KMS-11 (cell line): Measurements from ENCODE around the gene PAPPA.

Source experiments
- H2AFZ ChIP-seq: fragments of 200-600 bp; sonication (generic); 2 replicates; pipeline ENCODE4 v1.6.1; 2016; ENCODE audit warnings: antibody characterized with exemption, mixed run types, low read depth
- H3K27ac ChIP-seq: fragments of 200-600 bp; sonication (generic); 2 replicates; pipeline ENCODE4 v1.6.1; 2016; ENCODE audit warnings: mild to moderate bottlenecking, mixed run types
- H3K27me3 ChIP-seq: fragments of 200-600 bp; sonication (generic); 2 replicates; pipeline ENCODE4 v1.6.1; 2017; ENCODE audit warnings: mild to moderate bottlenecking, low read depth, mixed run types, moderate library complexity; ENCODE audit not compliant: insufficient read depth
- H3K36me3 ChIP-seq: fragments of 200-600 bp; sonication (generic); 2 replicates; pipeline ENCODE4 v1.6.1; 2017; ENCODE audit warnings: mild to moderate bottlenecking, mixed run types; ENCODE audit not compliant: insufficient read depth
- H3K4me1 ChIP-seq: fragments of 200-600 bp; sonication (generic); 2 replicates; pipeline ENCODE4 v1.6.1; 2016; ENCODE audit warnings: mild to moderate bottlenecking, low read depth, mixed run types; ENCODE audit not compliant: poor library complexity, severe bottlenecking
- H3K4me2 ChIP-seq: fragments of 200-600 bp; sonication (generic); 2 replicates; pipeline ENCODE4 v1.7.0; 2016; ENCODE audit warnings: mild to moderate bottlenecking, mixed run types
- H3K4me3 ChIP-seq: fragments of 200-600 bp; sonication (generic); IDR thresholded peaks from 2 replicates; pipeline ENCODE4 v1.6.1; 2017; ENCODE audit warnings: low read depth, low read length, mixed read lengths; ENCODE audit not compliant: insufficient read depth
- H3K79me2 ChIP-seq: fragments of 200-600 bp; sonication (generic); 2 replicates; pipeline ENCODE4 v1.6.1; 2016; ENCODE audit warnings: low read depth, mixed run types; ENCODE audit not compliant: insufficient read depth
- H3K9ac ChIP-seq: fragments of 200-600 bp; sonication (generic); 2 replicates; pipeline ENCODE4 v1.6.1; 2016; ENCODE audit warnings: mild to moderate bottlenecking, mixed run types
- H4K20me1 ChIP-seq: fragments of 200-600 bp; sonication (generic); 2 replicates; pipeline ENCODE4 v1.6.1; 2016; ENCODE audit warnings: mild to moderate bottlenecking, mixed run types; ENCODE audit not compliant: insufficient read depth
- TF ChIP-seq, protein P1 (sequence below): fragments of 200-600 bp; sonication (generic); conservative IDR thresholded peaks from 2 replicates; pipeline ENCODE4 v1.6.1; 2017; ENCODE audit warnings: low read depth, mild to moderate bottlenecking, antibody characterized with exemption, low read length, moderate library complexity, mixed read lengths

Gene PAPPA

DNA sequence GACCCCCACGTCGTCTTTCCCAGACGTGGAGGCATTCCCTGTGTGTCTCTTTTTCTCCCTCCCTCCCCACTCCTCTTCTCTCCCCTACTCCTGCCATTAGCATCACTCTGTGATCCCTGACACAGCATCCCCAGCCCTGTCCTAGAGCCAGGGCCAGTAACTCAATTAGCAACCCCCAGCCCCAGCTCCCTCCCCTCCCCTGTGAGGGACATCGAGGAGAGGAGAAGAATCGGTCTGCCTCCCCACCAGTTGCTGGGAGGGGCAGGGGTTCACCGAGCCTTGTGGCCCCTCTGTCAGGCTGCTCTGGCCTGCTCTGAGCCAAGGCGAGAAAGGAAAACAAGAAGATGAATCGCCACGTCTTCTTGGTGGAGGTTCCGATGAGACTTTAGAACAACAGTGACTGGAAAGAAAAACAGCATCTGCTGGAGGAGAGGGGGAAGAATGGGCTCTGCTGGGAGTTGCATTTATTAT, 123.1 kb downstream of the PAPPA start:
- Histone ChIP-seq H3K4me3 (no peak overlapping the region), H3K4me2 (no peak overlapping the region), H3K4me1 (no peaks in the 10 kb centered on the region), H2AFZ (no peak overlapping the region), H3K9ac (no peak overlapping the region), H3K36me3 (no peaks in the 10 kb centered on the region), H3K27me3 (no peaks in the 10 kb centered on the region), H4K20me1 (no peaks in the 10 kb centered on the region), H3K79me2 (no peaks in the 10 kb centered on the region), H3K27ac (no peak overlapping the region)
- TF ChIP-seq, protein P1, sequence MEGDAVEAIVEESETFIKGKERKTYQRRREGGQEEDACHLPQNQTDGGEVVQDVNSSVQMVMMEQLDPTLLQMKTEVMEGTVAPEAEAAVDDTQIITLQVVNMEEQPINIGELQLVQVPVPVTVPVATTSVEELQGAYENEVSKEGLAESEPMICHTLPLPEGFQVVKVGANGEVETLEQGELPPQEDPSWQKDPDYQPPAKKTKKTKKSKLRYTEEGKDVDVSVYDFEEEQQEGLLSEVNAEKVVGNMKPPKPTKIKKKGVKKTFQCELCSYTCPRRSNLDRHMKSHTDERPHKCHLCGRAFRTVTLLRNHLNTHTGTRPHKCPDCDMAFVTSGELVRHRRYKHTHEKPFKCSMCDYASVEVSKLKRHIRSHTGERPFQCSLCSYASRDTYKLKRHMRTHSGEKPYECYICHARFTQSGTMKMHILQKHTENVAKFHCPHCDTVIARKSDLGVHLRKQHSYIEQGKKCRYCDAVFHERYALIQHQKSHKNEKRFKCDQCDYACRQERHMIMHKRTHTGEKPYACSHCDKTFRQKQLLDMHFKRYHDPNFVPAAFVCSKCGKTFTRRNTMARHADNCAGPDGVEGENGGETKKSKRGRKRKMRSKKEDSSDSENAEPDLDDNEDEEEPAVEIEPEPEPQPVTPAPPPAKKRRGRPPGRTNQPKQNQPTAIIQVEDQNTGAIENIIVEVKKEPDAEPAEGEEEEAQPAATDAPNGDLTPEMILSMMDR, result no peak

GRCh38 chr9:116278326-116278725, 124.7 kb downstream of the PAPPA start:
- no peak overlapping the region for H3K27ac ChIP-seq
- no peak overlapping the region for H3K4me3 ChIP-seq
- no peak overlapping the region for H2AFZ ChIP-seq
- H4K20me1 ChIP-seq, result no peaks in the 10 kb centered on the region
- H3K27me3 ChIP-seq, result no peaks in the 10 kb centered on the region
- H3K36me3 ChIP-seq, result no peaks in the 10 kb centered on the region
- H3K9ac ChIP-seq, result no peak overlapping the region
- no peaks in the 10 kb centered on the region for H3K79me2 ChIP-seq
- TF ChIP-seq, protein P1, result no peak
- no peak overlapping the region for H3K4me2 ChIP-seq
- no peaks in the 10 kb centered on the region for H3K4me1 ChIP-seq

GRCh38 chr9:116279230-116279629, 125.6 kb downstream of the PAPPA start:
- Histone ChIP-seq H3K4me3 (no peak overlapping the region), H4K20me1 (no peaks in the 10 kb centered on the region), H3K4me1 (no peaks in the 10 kb centered on the region), H3K27me3 (no peaks in the 10 kb centered on the region), H2AFZ (no peak overlapping the region), H3K4me2 (no peak overlapping the region), H3K79me2 (no peaks in the 10 kb centered on the region), H3K36me3 (no peaks in the 10 kb centered on the region), H3K9ac (no peak overlapping the region), H3K27ac (no peak overlapping the region)
- TF ChIP-seq, protein P1, result no peak

DNA sequence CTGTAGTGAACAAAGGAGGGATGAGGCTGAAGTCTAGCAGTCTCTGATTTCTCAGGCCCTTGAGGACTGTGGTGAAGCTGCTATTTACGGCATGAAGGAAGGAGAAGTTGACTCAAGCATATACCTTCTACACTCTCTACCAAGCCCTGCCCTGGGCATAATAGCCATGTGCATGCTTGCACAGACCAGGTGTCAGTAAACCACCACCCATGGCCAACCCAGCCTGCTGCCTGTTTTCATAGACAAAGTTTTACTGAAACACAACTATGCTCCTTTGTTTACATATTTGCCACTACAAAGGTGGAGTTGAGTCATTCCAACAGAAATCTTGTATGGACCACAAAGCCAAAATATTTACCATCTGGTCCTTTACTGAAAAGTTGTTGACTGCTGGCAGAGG, 126.9 kb downstream of the PAPPA start:
- no peak overlapping the region for H3K4me3 ChIP-seq
- TF ChIP-seq, protein P1, result no peak
- no peaks in the 10 kb centered on the region for H3K79me2 ChIP-seq
- no peak overlapping the region for H3K9ac ChIP-seq
- H3K4me2 ChIP-seq, result no peak overlapping the region
- H4K20me1 ChIP-seq, result no peaks in the 10 kb centered on the region
- H3K36me3 ChIP-seq, result no peaks in the 10 kb centered on the region
- no peaks in the 10 kb centered on the region for H3K4me1 ChIP-seq
- no peak overlapping the region for H3K27ac ChIP-seq
- H3K27me3 ChIP-seq, result no peaks in the 10 kb centered on the region
- no peak overlapping the region for H2AFZ ChIP-seq

GRCh38 chr9:116282597-116282996, 129.0 kb downstream of the PAPPA start:
- no peaks in the 10 kb centered on the region for H4K20me1 ChIP-seq
- TF ChIP-seq, protein P1, result no peak
- H2AFZ ChIP-seq, result no peak overlapping the region
- H3K9ac ChIP-seq, result no peak overlapping the region
- H3K36me3 ChIP-seq, result no peaks in the 10 kb centered on the region
- no peaks in the 10 kb centered on the region for H3K4me1 ChIP-seq
- no peak overlapping the region for H3K27ac ChIP-seq
- no peaks in the 10 kb centered on the region for H3K79me2 ChIP-seq
- no peak overlapping the region for H3K4me3 ChIP-seq
- H3K27me3 ChIP-seq, result no peaks in the 10 kb centered on the region
- no peak overlapping the region for H3K4me2 ChIP-seq
